GM12874 (cell line): Measurements from ENCODE around the gene SEC24D.

Experiments used
- CTCF ChIP-seq: IDR thresholded peaks from 2 replicates; pipeline ENCODE4 v1.5.1; 2011; ENCODE audit warnings: low read depth, mild to moderate bottlenecking, control low read depth, low read length, moderate library complexity; ENCODE audit not compliant: insufficient read depth

SEC24D gene

GRCh38 chr4:118803253-118803652 lies 32.7 kb downstream of the SEC24D start:
- TF ChIP-seq CTCF = no peak

GRCh38 chr4:118801895-118802575 lies 33.9 kb downstream of the SEC24D start:
- TF ChIP-seq CTCF = no peak

- TF ChIP-seq CTCF = no peak
Measured at GRCh38 chr4:118799231-118799942, 36.5 kb downstream of the SEC24D start.

GRCh38 chr4:118798658-118799057 lies 37.3 kb downstream of the SEC24D start:
- TF ChIP-seq CTCF = no peak

- TF ChIP-seq CTCF = no peak
Measured at GRCh38 chr4:118797558-118798142, 38.3 kb downstream of the SEC24D start.

- no peak for TF ChIP-seq CTCF
Measured at GRCh38 chr4:118790544-118790943, 45.4 kb downstream of the SEC24D start.

- TF ChIP-seq CTCF = no peak
Measured at GRCh38 chr4:118788911-118789310, 47.0 kb downstream of the SEC24D start.
